OCI-LY7 (cell line): Measurements from ENCODE around the gene LRG1. TPM values are rescaled to one million over a fixed set of nuclear protein-coding genes. Genes with fewer than 3 reads are reported as not detected.

Experiments
- BruUV-seq: library from RNA; stranded (reverse); fragments of 400-500 nt; replicated peaks from 2 replicates; lab custom pipeline; 2021; lab: Mats Ljungman, UMichigan
- CTCF ChIA-PET: fragments of 300-600 bp; sonication (Branson Sonifier 250); formaldehyde crosslinking; loops from one replicate; lab custom pipeline; 2022; ENCODE audit warnings: antibody characterized with exemption; ENCODE audit not compliant: unreplicated experiment; lab: Charles Lee
- POLR2A ChIA-PET: fragments of 300-600 bp; sonication (Branson Sonifier 250); formaldehyde crosslinking; loops from one replicate; lab custom pipeline; 2022; ENCODE audit warnings: antibody characterized with exemption; lab: Charles Lee
- DNase-seq: peaks from one replicate; pipeline ENCODE4 v3.0.0-alpha.2; 2015; ENCODE audit warnings: low spot score
- H2AFZ ChIP-seq: fragments of 200-600 bp; sonication (generic), shearing (Covaris generic); 2 replicates; pipeline ENCODE4 v1.6.1; 2014; ENCODE audit warnings: mild to moderate bottlenecking, antibody characterized with exemption, low read length, moderate library complexity
- H3K27ac ChIP-seq: fragments of 200-600 bp; sonication (generic); 2 replicates; pipeline ENCODE4 v1.5.1; 2014; ENCODE audit warnings: mixed run types, low read depth, mild to moderate bottlenecking, moderate library complexity, low read length, inconsistent platforms; ENCODE audit not compliant: poor library complexity, severe bottlenecking
- H3K36me3 ChIP-seq: fragments of 200-600 bp; sonication (generic); 2 replicates; pipeline ENCODE4 v1.6.1; 2014; ENCODE audit warnings: mild to moderate bottlenecking, antibody characterized with exemption, low read length, moderate library complexity, mixed read lengths; ENCODE audit not compliant: insufficient read depth
- H3K4me1 ChIP-seq: fragments of 200-600 bp; sonication (generic); 2 replicates; pipeline ENCODE4 v1.5.1; 2014; ENCODE audit warnings: mild to moderate bottlenecking, low read length; ENCODE audit not compliant: insufficient read depth, poor library complexity, severe bottlenecking
- H3K4me2 ChIP-seq: fragments of 200-600 bp; sonication (generic); 2 replicates; pipeline ENCODE4 v1.6.1; 2014; ENCODE audit warnings: mild to moderate bottlenecking, low read length
- H3K4me3 ChIP-seq: fragments of 200-600 bp; sonication (generic); 2 replicates; pipeline ENCODE4 v1.5.1; 2014; ENCODE audit warnings: mild to moderate bottlenecking, low read depth, low read length; ENCODE audit not compliant: poor library complexity, severe bottlenecking
- H3K79me2 ChIP-seq: fragments of 200-600 bp; sonication (generic); 2 replicates; pipeline ENCODE4 v1.6.1; 2016; ENCODE audit warnings: low read depth, mild to moderate bottlenecking, low read length, moderate library complexity, mixed read lengths; ENCODE audit not compliant: insufficient read depth
- H3K9me2 ChIP-seq: fragments of 200-600 bp; sonication (generic); 2 replicates; pipeline ENCODE4 v1.6.1; 2016; ENCODE audit warnings: mild to moderate bottlenecking, low read length, mixed read lengths; ENCODE audit not compliant: insufficient read depth
- H3K9me3 ChIP-seq: fragments of 200-600 bp; sonication (generic); 2 replicates; pipeline ENCODE4 v1.6.1; 2014; ENCODE audit warnings: mild to moderate bottlenecking, mixed run types, low read length, mixed read lengths
- H4K20me1 ChIP-seq: fragments of 200-600 bp; sonication (generic); 2 replicates; pipeline ENCODE4 v1.6.1; 2014; ENCODE audit warnings: mild to moderate bottlenecking, antibody characterized with exemption, low read length, moderate library complexity, mixed read lengths; ENCODE audit not compliant: insufficient read depth
- EZH2phosphoT487 ChIP-seq: fragments of 200-600 bp; sonication (generic); IDR thresholded peaks from 2 replicates; pipeline ENCODE4 v1.6.1; 2018; ENCODE audit warnings: low read depth, borderline replicate concordance, mild to moderate bottlenecking, mixed run types, antibody characterized with exemption, low read length, moderate library complexity, mixed read lengths
- intact Hi-C: fragments of 100-400 bp; cut with micrococcal nuclease; formaldehyde crosslinking; loops from one replicate; pipeline ENCODE4 v1.10.0; 2022; ENCODE audit not compliant: unreplicated experiment
- total RNA-seq, 2 experiments: library from RNA; depleted of rRNA in 1 of 2; stranded (reverse); fragments of >200 nt in 1 of 2; shearing (Covaris generic) in 1 of 2; gene quantifications; 2 replicates each; pipeline ENCODE4 v1.2.3, GENCODE V29; 2014 to 2022
- TF ChIP-seq, protein P1 (sequence below): fragments of 200-600 bp; sonication (generic); conservative IDR thresholded peaks from 2 replicates; pipeline ENCODE4 v1.5.1; 2014; ENCODE audit warnings: mild to moderate bottlenecking, antibody characterized with exemption, low read length, moderate library complexity, mixed read lengths

Gene LRG1
- total RNA-seq, 2 experiments from 2014 or later, result 1.6 to 1.9 TPM

DNA sequence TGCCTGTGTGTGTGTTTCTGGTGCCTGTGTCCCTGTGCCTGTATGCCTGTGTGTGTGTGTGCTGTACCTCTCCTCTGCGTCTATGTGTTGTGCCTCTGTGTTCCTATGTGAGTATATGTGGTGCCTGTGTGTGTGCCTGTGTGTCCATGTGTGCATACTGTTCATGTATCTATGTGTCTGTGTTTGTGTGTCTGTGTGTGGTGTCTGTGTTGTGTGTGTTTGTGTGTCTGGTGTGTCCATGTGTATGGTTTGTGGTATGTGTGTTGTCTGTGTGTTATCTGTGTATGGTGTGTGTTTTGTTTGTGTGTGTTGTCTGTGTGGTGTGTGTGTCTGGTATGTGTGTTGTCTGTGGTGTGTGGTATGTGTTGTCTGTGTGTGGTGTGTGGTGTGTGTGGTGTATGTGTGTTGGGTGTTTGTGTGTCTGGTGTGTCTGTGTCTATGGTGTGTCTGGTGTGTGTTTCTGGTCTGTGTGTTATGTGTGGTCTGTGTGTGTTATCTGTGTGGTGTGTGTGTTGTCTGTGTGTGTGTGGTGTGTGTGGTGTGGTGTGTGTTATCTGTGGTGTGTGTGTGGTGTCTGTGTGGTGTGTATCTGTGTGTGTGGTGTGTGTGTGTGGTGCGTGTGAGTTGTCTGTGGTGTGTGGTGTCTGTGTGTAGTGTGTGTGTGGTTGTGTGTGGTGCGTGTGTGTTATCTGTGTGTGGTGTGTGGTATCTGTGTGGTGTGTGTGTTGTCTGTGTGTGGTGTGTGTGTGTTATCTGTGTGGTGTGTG, 47.3 kb downstream of the LRG1 start:
- H3K36me3 ChIP-seq, result peaks cover 72% of the 10 kb centered on the region

DNA sequence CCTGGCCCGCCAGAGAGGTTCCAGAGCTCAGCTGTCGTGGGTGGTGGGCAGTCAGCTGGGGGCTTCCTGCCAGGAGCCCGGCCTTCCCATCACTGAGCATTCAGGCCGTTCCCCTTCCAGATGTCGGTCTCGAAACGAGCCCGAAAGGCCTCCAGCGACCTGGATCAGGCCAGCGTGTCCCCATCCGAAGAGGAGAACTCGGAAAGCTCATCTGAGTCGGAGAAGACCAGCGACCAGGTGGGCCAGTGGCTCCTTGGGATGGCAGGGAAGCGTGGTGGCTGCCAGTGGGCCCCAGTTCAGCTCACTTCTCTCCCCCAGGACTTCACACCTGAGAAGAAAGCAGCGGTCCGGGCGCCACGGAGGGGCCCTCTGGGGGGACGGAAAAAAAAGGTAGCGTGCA, 48.4 kb downstream of the LRG1 start:
- no peaks in the 10 kb centered on the region for H3K79me2 ChIP-seq
- H3K36me3 ChIP-seq, result peaks cover 66% of the 10 kb centered on the region
- no peak for TF ChIP-seq EZH2phosphoT487
- TF ChIP-seq, protein P1, sequence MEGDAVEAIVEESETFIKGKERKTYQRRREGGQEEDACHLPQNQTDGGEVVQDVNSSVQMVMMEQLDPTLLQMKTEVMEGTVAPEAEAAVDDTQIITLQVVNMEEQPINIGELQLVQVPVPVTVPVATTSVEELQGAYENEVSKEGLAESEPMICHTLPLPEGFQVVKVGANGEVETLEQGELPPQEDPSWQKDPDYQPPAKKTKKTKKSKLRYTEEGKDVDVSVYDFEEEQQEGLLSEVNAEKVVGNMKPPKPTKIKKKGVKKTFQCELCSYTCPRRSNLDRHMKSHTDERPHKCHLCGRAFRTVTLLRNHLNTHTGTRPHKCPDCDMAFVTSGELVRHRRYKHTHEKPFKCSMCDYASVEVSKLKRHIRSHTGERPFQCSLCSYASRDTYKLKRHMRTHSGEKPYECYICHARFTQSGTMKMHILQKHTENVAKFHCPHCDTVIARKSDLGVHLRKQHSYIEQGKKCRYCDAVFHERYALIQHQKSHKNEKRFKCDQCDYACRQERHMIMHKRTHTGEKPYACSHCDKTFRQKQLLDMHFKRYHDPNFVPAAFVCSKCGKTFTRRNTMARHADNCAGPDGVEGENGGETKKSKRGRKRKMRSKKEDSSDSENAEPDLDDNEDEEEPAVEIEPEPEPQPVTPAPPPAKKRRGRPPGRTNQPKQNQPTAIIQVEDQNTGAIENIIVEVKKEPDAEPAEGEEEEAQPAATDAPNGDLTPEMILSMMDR, result no peak
- H2AFZ ChIP-seq, result no peak overlapping the region
- H3K4me3 ChIP-seq, result no peak overlapping the region
- H3K9me3 ChIP-seq, result no peaks in the 10 kb centered on the region
- no peaks in the 10 kb centered on the region for H3K4me1 ChIP-seq
- ChIA-PET POLR2A (interaction anchor here (0.6 kb wide), 1 partner anchor 223 kb away, joined by 5 read pairs; no protein-coding TSS in a partner anchor), CTCF (no interaction called here)
- no peaks in the 10 kb centered on the region for H3K9me2 ChIP-seq
- DNase-seq, result no peak
- intact Hi-C loops, result no loop called here
- no peak overlapping the region for H3K4me2 ChIP-seq
- H3K27ac ChIP-seq, result no peak overlapping the region
- H4K20me1 ChIP-seq, result no peaks in the 10 kb centered on the region
- no TSS peak for BruUV-seq

More for the DNA sequence above, 47.3 kb downstream of the LRG1 start:
- CTCF ChIA-PET, result no interaction called here
- DNase-seq, result no peak
- no peaks in the 10 kb centered on the region for H3K9me2 ChIP-seq
- no TSS peak for BruUV-seq
- no peak overlapping the region for H3K4me2 ChIP-seq
- no peaks in the 10 kb centered on the region for H3K9me3 ChIP-seq
- H2AFZ ChIP-seq, result no peak overlapping the region
- no peaks in the 10 kb centered on the region for H3K79me2 ChIP-seq
- intact Hi-C loops, result no loop called here
- no peaks in the 10 kb centered on the region for H3K4me1 ChIP-seq
- H3K4me3 ChIP-seq, result no peak overlapping the region
- no peak overlapping the region for H3K27ac ChIP-seq
- H4K20me1 ChIP-seq, result no peaks in the 10 kb centered on the region
- POLR2A ChIA-PET, result no interaction called here
- TF ChIP-seq, protein P1, result no peak
- no peak for TF ChIP-seq EZH2phosphoT487

DNA sequence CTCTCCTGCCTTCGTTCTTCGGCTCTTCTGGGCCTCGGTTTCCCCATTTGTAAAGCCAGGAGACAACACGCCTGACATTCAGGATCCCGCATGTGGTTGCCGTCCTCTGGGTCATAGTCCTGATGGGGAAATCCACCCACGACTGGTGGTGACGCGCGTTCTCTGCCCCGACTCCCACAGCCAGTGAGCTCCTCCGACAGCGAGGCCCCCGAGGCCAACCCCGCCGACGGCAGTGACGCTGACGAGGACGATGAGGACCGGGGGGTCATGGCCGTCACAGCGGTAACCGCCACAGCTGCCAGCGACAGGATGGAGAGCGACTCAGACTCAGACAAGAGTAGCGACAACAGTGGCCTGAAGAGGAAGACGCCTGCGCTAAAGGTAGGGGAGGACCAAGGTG, 51.3 kb downstream of the LRG1 start:
- H3K4me2 ChIP-seq, result no peak overlapping the region
- no peak for TF ChIP-seq EZH2phosphoT487
- TF ChIP-seq, protein P1, result no peak
- DNase-seq, result no peak
- intact Hi-C loops, result no loop called here
- ChIA-PET POLR2A (no interaction called here), CTCF (no interaction called here)
- H3K79me2 ChIP-seq, result no peaks in the 10 kb centered on the region
- H3K9me2 ChIP-seq, result no peaks in the 10 kb centered on the region
- BruUV-seq, result no TSS peak
- no peaks in the 10 kb centered on the region for H4K20me1 ChIP-seq
- H3K27ac ChIP-seq, result no peak overlapping the region
- H3K4me3 ChIP-seq, result no peak overlapping the region
- H3K36me3 ChIP-seq, result peaks cover 54% of the 10 kb centered on the region
- H3K9me3 ChIP-seq, result no peaks in the 10 kb centered on the region
- H3K4me1 ChIP-seq, result no peaks in the 10 kb centered on the region
- H2AFZ ChIP-seq, result no peak overlapping the region
